Measurements from ENCODE around the gene SCARB1.

DNA sequence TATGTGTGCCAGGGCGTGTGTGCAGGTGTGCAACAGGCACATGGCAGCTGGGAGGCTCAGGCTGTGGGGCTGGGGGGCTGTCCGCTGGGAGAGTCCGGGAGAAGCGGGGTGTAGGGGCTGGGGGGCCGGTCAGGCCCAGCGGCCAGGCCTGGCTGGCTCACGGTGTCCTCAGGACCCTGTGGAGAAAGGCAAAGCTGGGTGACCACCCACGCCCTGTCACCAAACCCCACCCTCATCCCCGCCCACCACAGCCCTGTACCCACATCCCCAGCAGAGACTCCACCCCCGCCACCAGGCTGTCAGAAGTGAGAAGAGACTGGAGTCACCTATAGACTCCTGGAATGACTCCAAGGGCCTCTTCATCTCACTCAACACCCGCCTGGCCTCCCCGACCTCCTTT is 85.3 kb downstream of the SCARB1 start:
- TF ChIP-seq, protein P1, sequence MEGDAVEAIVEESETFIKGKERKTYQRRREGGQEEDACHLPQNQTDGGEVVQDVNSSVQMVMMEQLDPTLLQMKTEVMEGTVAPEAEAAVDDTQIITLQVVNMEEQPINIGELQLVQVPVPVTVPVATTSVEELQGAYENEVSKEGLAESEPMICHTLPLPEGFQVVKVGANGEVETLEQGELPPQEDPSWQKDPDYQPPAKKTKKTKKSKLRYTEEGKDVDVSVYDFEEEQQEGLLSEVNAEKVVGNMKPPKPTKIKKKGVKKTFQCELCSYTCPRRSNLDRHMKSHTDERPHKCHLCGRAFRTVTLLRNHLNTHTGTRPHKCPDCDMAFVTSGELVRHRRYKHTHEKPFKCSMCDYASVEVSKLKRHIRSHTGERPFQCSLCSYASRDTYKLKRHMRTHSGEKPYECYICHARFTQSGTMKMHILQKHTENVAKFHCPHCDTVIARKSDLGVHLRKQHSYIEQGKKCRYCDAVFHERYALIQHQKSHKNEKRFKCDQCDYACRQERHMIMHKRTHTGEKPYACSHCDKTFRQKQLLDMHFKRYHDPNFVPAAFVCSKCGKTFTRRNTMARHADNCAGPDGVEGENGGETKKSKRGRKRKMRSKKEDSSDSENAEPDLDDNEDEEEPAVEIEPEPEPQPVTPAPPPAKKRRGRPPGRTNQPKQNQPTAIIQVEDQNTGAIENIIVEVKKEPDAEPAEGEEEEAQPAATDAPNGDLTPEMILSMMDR (conservative IDR thresholded peaks at IDR 0.05; ENCODE audit: low read depth in 2 of 2) = no peak
- TF ChIP-seq, protein P2, sequence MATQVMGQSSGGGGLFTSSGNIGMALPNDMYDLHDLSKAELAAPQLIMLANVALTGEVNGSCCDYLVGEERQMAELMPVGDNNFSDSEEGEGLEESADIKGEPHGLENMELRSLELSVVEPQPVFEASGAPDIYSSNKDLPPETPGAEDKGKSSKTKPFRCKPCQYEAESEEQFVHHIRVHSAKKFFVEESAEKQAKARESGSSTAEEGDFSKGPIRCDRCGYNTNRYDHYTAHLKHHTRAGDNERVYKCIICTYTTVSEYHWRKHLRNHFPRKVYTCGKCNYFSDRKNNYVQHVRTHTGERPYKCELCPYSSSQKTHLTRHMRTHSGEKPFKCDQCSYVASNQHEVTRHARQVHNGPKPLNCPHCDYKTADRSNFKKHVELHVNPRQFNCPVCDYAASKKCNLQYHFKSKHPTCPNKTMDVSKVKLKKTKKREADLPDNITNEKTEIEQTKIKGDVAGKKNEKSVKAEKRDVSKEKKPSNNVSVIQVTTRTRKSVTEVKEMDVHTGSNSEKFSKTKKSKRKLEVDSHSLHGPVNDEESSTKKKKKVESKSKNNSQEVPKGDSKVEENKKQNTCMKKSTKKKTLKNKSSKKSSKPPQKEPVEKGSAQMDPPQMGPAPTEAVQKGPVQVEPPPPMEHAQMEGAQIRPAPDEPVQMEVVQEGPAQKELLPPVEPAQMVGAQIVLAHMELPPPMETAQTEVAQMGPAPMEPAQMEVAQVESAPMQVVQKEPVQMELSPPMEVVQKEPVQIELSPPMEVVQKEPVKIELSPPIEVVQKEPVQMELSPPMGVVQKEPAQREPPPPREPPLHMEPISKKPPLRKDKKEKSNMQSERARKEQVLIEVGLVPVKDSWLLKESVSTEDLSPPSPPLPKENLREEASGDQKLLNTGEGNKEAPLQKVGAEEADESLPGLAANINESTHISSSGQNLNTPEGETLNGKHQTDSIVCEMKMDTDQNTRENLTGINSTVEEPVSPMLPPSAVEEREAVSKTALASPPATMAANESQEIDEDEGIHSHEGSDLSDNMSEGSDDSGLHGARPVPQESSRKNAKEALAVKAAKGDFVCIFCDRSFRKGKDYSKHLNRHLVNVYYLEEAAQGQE (IDR thresholded peaks at IDR 0.05; ENCODE audit: unreplicated experiment) = no peak
- TF ChIP-seq JUNB (IDR thresholded peaks at IDR 0.05; ENCODE audit: unreplicated experiment) (no peak), ZNF331 (CRISPR knock-in tag; IDR thresholded peaks at IDR 0.05; ENCODE audit: low read depth) (no peak), EZH2 (IDR thresholded peaks at IDR 0.05; ENCODE audit: low read depth, unreplicated experiment) (no peak), CREB1 (CRISPR knock-in tag; IDR thresholded peaks at IDR 0.05; ENCODE audit: low read depth) (no peak), EZH2phosphoT487 (IDR thresholded peaks at IDR 0.05; ENCODE audit: unreplicated experiment) (no peak)

Measured in GM23338 (cell line).